HG03439 (cell line): Measurements from ENCODE around the gene ATXN1.
"Not testable (repeated sequence)": the region's sequence is repeated elsewhere in the genome, so short reads cannot be mapped to it uniquely, and the experiment has no call there.

ENCODE experiments used
- ATAC-seq: cut with Tn5 transposase; IDR thresholded peaks from one replicate; pipeline ENCODE4 v1.9.1; 2021; ENCODE audit warnings: mild to moderate bottlenecking, moderate library complexity; ENCODE audit not compliant: unreplicated experiment

Gene ATXN1

DNA sequence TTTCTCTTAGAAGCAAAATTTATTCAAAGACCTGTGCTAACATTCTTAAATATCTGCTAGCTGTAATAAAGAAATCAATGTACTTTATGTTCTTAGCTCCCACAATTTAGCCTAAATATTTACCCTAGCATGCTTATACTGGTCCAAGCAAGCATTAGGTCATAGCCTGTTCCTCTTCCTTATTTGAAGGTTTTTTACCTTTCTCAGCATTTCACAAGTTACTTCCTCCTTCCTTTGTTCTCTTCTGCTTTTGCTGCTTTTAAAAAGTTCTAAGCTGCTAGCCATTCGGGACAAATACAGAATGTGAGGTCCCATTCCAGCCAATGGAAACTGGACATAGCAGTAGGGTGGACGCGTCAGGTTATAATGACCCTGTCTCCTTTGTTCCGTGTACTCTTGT is 354.7 kb downstream of the ATXN1 start:
- ATAC-seq: not testable (repeated sequence)

DNA sequence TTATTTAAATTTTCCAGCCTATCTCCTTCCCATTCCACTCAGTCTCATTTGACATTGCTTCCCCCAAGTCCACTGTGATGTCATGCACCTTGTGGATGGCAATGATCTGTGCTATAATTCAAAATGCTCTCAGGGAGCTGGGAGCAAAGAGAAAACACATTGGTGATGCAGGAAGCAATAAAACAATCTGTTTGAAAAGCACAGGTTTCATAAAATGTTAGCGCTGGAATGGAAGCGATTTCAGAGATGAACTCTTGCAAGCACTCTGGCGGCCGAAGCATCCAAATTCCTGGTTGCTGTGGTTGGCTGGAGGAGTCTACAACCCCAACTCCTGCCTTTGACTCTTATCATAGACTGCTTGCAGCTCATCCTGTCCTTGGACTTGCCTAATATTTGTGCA is 355.9 kb downstream of the ATXN1 start:
- no peak for ATAC-seq

- ATAC-seq: no peak
Measured at GRCh38 chr6:16404456-16404855, 356.8 kb downstream of the ATXN1 start.

GRCh38 chr6:16403831-16404230 is 357.4 kb downstream of the ATXN1 start:
- ATAC-seq: no peak

- ATAC-seq: no peak
Measured at GRCh38 chr6:16402581-16402900, 358.7 kb downstream of the ATXN1 start.

DNA sequence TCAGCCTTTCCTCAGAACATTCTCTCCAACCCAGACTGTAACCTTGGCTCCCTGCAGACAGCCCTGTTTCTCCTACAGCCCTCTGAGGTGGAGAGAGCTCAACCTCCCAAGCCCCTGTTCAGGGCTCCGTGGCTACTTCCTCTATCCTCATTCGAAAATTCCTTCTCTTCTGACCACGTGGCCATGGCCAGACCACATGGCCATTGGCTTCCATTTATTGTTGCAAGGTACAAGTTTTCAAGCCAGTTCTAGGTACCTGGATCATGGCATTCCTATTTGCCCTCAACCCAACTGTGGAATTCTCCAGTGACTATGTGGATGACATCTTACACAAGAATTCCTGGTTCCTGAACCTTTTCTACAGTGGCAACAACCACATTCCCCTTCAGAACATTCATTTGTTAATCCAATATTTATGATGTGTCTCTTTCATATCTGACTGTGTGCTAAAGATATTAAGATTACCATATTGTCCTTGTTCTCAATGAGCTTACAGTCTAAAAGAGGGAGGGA is 361.0 kb downstream of the ATXN1 start:
- ATAC-seq: no peak

- ATAC-seq: no peak
Measured at GRCh38 chr6:16399695-16400094, 361.6 kb downstream of the ATXN1 start.

DNA sequence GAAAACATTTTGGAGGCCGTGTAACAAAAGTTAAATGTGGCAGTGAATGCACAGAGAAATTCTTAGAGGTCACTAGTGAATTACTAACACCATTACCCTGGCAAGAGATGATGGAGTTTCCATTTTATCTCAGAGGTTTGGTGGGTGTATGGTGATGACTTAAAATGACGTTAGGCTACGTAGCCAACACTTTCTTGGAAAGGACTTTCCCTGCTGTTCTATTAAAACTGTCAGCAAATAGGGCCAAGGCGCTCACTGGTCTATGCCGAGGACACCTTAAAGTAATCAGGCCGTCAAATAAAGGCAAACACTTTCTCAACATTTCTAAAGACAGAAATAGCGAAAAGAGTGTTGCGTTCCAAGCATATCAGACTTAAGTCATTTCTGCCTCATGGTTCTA is 362.1 kb downstream of the ATXN1 start:
- ATAC-seq: no peak

DNA sequence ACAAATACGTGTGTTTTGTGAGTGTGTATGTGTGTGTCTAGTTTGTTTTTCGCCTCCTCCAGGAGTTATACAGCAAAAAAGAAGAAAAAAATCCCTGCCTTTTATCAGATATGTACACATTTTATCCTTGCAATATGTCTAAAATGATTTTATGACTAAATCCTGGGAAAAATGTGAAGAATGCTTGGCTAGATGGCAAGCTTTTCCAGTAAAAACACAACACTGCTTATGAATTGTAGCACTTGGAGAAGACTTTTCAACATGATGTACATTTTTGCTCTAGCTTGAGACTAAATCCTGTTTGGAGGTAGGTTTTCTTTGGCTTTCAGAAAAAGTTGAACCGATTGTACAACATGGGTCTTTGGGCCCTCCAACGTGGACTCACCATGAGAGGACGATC is 362.7 kb downstream of the ATXN1 start:
- ATAC-seq: no peak

- no peak for ATAC-seq
Measured at GRCh38 chr6:16397623-16398022, 363.6 kb downstream of the ATXN1 start.

DNA sequence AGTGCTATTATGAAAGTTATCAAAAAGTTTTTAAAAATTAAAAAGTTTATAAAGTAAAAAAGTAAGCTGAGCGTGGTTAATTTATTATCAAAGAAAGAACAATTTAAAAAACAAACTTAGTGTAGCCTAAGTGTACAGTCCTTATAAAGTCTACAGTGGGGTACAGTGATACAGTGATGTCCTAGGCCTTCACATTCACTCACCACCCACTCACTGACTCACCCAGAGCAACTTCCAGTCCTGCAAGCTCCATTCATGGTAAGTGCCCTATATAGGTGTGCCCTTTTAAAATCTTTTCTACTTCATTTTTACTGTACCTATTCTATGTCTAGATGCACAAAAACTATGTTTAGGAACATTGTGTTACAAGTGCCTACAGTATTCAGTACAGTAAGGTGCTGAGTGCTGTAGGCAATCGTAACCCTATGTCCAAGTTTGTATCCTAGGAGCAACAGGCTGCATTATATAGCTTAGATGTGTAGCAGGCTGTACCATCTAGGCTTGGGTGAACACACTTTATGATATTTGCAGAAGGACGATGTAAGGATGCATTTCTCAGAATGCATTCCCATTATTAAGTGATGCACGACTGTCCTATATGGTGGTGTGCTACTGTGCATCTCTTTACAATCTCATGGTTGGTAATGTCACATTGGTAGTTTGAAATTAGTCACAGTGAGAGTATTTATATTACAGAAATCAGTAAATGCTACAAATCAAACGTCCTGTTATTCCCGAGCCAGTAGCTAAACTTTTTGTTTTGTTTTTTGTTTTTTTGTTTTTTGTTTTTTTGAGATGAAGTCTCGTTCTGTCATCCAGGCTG is 364.6 kb downstream of the ATXN1 start:
- ATAC-seq: no peak

GRCh38 chr6:16394632-16395031 is 366.6 kb downstream of the ATXN1 start:
- ATAC-seq: no peak

DNA sequence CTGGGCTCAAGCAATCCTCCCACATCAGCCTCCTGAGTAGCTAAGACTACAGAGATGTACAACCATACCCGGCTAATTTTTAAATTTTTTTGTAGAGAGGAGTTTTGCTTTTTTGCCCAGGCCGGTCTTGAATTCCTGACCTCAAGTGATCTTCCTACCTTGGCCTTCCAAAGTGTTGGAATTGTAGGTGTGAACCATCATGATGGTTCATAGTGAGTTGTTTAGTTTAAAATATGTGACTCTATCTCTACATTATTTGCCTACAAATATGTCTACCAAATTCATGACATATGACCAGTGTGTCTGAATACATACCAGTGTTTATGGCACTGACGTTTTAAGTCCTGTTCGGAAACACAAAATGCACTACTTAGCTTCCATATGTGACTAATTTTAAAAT is 367.9 kb downstream of the ATXN1 start:
- no peak for ATAC-seq

DNA sequence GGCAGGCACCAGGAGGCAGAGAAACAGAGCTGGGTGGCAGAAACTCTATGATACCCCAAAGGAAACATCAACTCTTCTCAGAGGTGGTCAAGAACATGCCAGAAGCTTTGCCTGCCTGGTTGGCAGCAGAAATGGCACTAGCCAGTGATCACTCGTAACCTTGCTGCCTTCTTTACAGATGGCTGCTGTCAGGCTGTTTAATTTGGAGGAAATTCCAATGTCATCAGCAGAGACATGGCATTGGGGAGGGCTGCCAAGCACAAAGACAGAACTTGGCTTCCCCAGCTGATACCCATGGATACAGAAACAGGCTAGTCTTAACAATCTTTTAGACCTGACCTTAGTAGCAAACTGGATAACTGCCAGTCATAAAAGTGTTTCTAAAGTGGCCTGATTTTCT is 369.2 kb downstream of the ATXN1 start:
- ATAC-seq: no peak

GRCh38 chr6:16391451-16391912 is 369.8 kb downstream of the ATXN1 start:
- ATAC-seq: no peak

- ATAC-seq: not testable (repeated sequence)
Measured at GRCh38 chr6:16390909-16391450, 370.3 kb downstream of the ATXN1 start.

GRCh38 chr6:16389642-16390041 is 371.6 kb downstream of the ATXN1 start:
- ATAC-seq: no peak

GRCh38 chr6:16388488-16388887 is 372.8 kb downstream of the ATXN1 start:
- ATAC-seq: no peak

DNA sequence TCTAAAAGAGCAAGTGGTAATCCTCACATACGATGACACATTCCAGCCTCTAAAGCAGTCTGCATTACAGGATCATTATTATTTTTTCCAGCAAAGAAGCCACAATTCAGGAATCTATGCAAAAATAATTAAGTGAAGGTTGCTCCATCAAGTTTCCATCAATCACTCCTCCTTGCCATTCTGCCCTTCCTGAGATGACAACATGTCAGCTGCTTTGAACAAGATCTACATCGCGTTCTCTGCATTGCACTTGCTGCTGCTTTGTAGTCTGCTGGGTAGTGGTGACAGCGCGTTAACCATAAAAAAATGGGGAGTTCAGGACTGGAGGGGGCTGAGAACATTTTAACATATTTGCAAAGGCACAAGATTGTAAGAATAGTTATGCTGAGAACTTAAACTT is 375.2 kb downstream of the ATXN1 start:
- no peak for ATAC-seq

DNA sequence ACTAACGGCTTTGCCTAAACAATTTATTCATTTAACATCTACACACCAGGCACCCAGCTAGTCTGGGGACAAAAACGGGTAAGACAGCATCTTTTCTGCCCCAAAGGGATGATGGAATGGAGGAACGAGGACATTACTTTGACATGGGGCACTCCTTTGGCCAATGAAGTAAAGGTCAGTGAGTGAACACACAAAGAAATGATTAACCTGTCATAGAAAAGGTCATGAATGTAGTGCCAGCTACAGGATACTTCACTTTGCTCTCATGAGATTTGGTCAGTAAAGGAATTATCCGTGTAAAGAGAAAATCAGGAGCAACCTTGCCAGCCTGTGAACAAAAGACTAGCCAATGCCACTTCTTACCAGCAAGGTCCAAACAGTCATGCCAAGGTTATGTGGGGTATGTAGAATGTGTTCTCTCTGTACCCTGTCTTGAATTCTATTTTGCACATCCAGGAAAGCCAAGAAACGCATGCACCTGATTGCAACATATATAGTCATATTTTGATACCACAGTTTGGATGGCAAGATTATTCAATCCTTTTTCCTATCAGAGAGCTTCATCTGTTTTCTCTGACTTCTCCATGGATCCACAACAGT is 377.6 kb downstream of the ATXN1 start:
- no peak for ATAC-seq

- ATAC-seq: not testable (repeated sequence)
Measured at GRCh38 chr6:16381968-16382367, 379.3 kb downstream of the ATXN1 start.

DNA sequence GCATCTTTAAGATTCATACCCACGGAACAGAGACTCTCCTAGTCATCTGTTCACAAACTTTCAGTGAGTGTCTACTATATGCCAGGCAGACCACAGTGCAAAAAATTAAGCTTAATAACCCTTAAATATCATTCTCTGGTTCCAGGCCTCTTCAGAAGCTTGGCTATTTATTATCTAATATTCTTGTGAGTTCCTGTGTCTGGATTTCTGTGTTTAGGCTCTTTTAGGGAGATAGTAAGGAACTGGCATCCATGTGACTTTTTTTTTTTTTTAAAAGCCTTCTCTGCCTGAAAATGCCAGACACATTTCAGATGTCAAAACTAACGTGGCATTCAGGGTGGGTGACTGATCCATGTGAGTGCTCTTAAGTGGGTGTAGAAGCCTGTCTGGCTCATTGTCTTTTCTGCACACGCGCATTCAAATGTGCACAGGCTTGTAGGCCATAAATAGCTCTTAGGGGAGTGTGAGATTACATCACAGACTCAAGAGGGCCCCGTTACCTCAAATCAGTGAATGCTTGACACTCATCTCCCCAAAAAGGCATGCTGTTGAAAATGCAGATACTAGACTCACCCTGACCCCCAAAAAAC is 380.9 kb downstream of the ATXN1 start:
- no peak for ATAC-seq
